ENCODE measurements around the gene INPP5A.
"Not testable (repeated sequence)": the region's sequence is repeated elsewhere in the genome, so short reads cannot be mapped to it uniquely, and the experiment has no call there.

Gene INPP5A

DNA sequence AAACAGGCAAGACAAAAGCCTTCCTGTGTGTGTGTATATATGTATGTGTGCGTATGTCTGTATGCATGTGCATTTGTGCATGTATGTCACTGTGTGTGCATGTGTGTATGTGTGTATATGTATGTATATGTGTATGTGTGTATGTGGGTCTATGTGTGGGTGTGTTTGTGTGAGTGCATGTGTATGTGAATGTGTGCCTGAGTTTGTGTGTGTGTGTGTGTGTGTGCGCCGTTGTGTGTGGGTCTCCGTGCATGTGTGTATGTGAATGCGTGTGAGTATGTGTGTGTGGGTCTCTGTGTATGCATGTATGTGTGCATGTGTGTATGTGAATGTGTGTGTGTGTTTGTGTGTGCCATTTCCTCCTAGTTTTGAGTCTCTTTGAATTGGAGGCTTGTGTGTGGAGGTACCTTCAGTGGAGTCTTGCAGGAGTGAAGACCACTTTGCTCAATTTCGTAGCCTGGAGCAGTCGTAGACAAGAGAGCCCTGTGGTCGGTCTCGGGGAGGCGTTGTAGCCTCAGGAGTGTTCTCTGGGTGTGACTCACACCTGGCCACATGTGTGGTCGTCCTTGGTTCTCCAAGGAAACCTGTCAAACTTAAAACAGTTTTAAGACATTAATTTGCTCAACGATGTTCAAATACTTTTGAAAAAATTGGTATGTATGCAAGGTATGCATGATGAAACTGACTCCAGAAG is 28.1 kb downstream of the INPP5A start:
- DNase-seq: no peak

DNA sequence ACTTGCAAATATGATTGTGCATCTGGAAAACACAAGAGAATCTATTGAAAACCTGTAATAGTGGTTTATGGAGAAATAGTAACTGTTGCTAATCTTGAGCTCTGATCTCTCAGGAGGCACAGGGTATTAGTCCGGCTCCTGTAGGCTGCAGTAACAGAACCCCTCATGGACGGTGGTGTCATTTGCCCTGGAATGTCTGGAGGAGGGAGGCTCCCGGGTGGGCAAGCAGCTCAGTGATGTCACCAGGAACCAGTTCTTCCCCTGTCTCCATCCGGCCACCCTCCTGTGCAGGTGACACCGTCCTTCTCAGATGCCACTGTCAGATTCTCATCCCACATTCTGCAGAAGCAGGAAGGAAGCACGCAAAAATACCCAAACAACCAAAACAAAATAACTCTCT is 29.3 kb downstream of the INPP5A start:
- DNase-seq: no peak

DNA sequence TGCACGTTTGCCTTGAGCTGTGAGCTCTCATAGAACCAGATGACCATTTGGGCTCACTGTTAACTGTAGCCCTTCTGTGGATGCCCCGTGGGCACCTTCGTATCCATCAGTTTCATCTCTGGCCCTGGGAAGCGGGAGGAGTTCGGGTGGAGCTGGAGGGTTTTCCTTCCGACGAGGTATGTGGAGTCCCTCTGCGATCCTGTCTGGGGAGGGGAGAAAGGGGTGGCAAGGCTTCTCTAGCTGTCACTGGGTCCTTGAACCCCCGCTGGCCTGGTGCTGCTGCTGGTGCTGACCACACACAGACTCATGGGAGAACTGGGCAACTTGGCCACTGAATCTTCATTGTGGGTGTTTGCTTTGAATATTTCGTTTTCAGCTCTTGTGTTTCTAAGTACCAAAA is 32.7 kb downstream of the INPP5A start:
- no peak for DNase-seq

DNA sequence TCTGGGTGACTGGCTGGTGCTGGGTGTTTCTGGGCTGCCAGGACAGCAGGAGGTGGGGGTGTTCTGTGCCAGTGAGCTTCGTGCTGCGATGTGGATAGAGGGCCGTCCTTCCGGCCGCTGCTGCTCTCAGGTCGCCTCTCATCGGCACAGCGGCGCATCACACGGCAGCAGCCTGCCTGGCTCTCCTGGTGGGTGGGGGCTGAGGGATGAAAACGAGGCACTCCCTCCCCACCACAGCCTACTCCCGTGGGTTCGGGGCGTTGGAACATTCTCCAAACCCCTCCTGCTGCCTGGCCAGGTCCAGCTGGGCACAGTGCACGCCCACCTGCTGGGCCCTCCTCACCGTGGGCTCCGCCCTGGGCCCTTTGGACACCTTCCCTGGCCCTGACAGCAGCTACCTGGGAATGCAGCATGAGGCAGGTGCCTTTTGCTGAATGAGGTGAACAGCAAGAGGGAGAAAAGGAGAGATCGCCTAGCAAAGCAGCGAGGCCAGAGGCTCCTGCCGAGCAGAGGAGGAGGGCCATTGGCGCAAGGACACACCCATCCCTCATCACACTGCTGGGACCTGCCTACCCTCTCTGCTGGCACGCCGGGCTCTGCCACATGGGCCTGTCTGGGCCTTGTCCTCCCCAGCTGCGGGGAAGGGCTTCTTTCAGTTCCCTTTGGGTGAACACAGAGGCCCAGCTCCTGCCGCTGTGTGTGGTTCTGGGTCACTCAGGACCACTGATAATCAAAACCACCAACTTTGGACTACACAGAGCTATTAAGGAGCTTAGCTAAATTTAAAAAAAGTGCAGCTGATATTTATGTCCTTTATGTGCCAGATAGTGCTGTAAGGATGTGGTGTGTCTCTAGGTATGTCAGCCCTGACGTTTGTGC is 33.4 kb downstream of the INPP5A start:
- DNase-seq: no peak

DNA sequence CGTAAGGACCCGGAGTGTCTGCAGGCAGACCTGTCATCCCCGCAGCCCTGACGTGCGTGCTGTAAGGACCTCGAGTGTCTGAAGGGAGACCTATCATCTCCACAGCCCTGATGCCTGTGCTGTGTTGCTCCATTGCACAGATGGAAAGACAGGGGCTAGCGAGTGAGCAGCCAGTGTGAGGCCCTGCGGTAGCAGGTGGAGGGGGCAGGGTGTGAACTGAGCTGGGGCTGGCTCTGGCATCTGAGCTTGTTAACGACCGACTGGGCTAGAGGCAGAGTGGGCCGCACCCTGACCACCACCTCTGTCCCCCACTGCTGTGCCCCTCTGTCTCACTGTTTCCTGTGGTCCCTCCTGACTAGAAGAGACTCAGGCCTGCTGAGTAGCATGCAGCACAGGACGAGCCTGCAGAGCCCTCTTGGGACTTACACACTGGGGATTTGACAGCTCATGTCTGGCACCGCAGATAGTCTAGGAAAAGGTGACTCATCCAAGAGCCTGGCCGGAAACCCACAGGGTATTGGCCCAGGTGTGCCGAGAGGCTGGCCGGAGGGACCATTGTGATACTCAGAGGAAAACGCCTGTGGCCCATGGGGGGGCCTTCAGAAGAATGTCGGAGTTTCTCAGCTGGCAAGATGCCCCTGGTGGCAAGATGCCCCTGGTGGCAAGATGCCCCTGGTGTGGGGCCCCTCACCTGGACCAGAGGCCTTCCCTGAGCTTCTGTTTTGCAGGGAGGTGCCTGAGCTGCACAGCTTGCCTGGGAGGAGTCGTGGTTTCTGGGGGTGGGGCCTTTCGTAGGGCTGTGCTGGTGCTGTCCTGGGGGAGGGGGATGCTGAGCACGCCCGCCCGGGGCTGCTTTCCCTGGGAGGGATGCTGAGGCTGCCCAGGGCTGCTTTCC is 34.3 kb downstream of the INPP5A start:
- DNase-seq: peak; percentile 78

DNA sequence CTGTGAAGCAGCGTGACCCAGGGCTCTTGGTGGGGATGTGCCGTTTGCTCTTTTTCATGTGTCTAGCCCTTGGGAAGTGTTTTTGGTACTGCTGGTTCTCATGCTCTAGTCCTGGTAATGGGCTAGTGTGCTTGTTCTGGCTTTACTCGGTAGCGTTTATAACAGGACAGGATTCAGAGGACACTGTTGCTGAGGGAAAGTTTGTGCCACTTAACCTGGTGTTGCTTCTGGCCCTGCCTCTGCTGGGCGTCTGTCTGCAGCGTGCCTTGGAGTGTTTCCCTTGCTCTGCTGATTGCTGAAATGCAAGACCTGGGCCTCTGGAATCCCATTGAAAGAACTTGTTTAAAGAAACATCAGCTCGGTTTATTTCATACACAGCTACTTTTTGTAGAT is 35.0 kb downstream of the INPP5A start:
- no peak for DNase-seq

DNA sequence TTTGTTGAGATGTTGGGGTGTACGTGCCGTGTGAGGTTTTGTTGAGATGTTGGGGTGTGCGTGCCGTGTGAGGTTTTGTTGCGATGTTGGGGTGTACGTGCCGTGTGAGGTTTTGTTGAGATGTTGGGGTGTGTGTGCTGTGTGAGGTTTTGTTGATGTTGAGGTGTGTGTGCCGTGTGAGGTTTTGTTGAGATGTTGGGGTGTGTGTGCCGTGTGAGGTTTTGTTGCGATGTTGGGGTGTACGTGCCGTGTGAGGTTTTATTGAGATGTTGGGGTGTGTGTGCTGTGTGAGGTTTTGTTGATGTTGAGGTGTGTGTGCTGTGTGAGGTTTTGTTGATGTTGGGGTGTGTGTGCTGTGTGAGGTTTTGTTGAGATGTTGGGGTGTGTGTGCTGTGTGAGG is 35.4 kb downstream of the INPP5A start:
- DNase-seq: not testable (repeated sequence)

DNA sequence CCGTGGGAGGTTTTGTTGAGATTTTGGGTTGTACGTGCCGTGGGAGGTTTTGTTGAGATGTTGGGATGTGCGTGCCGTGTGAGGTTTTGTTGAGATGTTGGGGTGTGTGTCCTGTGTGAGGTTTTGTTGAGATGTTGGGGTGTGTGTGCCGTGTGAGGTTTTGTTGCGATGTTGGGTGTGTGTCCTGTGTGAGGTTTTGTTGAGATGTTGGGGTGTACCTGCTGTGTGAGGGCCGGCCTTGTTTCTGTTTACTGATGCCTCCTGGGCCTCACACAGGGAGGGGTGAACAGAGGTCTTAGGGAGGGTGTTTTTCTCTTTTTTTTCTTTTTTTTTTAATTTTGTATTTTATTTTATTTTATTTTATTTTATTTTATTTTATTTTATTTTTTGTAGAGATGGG is 36.7 kb downstream of the INPP5A start:
- no peak for DNase-seq

DNA sequence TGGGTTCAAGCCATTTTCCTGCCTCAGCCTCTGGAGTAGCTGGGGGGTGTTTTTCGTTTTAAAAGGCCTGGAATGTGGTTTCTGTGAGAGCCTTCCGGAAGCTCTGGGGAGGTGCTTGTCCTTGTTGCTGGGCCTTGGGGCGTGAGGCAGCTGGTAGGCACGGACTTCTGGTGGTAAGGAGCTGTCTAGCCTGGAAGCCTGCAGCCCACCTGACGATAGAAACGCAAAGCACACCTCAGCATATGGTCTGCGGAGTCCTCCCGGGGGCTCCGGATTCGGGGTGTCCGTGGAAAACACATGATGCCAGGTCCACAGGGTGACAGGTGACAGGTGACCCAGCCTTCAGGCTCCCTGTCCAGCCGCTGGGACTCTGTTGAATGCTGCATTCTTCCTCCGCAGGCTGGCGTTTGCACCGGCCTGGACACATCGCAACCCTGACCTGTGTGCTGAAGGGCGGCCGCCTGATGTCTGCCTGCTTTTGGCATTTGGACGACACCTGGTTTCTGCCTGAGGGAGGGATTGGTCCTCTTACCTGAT is 37.3 kb downstream of the INPP5A start:
- DNase-seq: no peak

DNA sequence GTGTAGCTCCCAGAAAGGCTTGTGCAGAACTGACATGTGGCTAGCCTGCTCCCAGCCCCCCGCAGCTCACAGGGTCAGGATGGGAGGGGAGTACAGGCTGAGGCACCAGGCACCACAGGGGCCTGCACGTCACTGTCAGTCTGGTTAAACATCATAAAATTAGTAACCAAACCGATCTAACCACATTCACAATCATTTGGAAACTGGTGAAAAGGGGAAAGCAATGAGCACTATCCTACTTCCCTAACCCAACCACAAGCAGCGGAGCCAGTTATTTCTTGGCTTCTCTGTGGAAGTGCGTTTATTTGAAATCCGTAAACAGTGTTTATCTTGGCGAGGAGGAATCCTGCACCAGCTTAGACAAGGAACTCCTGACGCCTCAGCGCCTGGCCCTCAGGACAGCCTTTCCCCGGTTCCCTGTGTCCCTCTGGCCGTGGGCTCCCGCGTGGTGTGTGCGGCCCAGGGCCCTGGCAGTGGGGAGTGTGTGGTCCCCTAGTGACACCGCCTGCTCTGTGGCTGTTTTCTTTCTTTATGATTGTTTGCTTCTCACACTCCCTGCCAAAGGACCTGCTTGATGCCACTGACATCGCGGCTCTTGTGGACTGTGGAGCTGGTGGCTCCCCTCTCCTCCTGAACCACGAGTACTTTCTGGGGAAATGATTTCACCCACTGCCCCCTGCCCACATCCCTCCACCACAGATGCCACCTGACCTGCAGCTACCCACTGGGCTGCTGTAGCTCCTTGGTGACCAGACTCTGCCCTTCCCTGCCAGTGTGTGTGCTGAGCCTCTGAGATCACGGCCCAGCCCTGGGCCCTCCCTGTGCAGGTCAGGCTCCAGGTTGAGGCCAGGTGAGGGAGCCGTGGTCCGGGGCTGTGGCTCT is 38.0 kb downstream of the INPP5A start:
- peak; percentile 48 for DNase-seq

DNA sequence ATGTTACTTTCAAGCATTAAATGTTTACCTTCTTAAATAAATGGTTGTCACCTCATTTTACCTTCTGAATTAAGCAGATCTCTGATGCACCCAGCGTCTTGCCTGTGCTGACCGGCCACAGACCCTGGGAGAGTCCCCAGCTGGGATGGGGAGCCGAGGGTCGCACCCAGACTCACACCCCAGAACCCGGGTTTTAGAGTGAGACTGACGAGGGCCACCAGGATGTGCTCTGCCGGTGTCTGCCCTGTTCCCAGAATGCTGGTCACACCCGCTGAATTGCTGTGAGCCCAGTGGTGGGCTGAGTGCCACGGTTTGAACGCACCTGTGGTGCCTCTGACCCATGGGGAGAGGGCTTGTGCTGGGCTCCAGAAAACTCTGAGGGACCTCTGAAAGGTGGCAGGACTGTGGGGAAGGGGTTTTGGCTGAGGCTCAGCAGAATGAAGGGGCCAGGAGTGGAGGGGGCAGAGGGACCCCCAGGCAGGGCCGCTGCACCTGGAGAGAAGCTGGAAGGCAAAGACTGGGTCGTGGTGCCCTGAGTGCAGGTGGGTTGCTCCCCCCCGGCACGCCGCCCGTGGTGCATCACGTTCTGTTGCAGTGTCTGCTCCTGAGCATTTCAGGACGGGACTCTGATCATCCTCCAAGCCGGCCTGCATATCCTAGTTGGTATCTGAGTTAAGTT is 39.2 kb downstream of the INPP5A start:
- DNase-seq: no peak

DNA sequence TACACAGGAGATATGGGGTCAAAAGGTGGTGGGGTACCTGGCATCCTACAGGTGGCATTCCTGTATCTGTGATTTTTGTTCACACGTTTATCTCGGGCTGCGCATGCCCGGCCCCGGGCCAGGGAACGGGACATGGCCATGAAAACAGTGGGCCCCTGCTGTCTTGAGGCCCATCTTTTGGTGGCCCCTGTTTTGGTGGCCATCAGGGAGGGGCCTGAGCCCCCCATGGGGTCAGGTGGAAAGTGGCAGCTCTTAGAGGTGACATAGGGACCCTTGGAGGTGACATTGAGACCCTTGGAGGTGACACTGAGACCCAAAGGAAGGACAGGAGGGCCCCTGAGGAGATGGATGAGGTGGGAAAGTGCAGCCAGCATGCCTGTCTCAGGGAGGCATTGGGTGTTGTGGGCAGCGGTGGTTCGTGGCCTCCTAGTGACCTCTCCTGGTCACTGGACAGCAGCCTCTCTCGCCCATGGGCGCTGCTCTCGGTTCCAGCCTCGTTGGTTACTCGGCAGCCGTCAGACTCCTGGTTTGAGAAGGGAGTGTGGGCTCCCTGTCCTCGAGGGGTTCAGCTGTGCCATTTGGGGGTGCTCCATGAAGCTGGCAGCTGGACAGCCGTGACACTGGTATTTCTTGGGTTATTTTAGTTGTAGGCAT is 39.9 kb downstream of the INPP5A start:
- no peak for DNase-seq

DNA sequence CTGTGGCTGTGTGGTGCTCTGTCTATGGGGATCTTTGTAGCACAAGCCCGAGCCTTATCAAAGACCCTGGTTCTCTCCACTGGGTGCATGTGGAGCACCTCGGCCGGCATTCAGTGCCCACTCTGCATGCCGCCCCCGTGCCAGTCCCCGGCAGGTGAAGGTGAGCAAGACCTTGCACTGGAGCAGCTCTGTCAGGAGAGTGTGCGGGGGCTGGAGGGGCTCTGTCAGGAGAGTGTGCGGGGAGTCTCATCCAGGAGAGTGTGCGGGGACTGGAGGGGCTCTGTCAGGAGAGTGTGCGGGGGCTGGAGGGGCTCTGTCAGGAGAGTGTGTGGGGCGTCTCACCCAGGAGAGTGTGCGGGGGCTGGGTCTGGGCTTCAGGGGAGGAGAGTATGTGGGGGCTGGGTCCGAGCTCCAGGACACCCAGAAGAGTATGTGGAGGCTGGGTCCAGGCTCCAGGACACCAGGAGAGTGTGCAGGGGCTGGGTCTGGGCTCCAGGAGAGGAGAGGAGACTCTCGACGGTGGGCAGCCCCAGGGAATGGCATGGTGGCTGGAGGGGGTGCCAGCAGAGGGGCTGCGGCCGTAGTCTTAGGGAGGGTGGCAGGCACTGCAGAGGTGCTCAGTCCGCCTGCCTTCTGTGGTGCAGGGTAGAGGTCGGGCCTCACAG is 40.8 kb downstream of the INPP5A start:
- no peak for DNase-seq

DNA sequence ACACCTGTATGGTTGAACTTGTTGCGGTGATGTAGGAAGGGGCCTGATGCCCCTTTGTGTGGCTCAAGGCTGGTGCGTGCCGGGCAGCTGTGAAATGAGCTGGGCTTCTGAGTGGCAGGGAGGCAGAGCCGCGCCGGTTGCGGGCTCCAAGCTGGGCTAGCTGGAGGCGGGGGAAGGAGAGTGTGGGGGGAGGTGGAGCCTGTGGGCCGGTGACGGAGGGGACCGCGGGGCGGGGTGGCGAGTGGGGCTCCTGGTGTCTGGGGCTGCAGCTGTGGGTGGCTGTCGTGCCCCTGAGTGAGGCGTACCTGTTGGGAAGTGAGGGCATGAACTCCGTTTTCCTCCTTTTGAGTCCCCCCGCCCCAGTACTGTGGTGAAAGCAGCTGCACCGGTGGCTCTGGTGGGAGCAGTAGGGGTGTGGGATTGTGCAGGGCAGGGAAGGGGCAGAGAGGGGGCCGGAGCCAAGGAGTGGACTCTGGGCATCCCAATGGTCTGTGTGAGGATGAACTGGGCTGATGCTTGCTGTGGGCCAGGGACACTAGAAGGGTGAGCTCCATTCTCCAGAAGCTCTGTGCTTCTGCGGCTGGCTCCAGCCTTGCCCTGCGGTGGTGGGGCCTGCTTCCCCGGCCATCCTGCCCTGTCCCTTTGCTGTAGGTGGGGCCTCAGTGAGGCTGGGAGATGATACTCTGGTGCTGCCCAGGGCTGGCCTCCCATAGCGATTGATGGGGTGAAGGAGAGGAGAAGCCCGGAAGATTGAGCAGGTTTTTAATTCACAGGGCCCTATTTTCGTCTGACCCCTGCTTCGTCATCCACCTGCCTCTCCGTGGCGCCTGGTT is 41.7 kb downstream of the INPP5A start:
- DNase-seq: no peak

DNA sequence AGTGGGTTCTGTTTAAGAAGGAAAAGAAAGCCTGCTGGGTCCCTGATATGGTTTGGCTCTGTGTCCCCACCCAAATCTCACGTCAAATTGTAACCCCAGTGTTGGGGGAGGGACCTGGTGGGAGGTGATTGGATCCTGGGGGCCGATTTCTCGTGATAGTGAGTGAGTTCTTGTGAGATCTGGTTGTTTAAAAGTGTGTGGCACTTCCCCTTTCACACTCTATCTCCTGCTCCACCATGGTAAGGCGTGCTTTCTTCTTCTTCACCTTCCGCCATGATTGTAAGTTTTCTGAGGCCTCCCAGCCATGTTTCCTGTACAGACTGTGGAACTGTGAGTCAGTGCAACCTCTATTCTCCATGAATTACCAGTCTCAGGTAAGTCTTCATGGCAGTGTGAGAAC is 42.6 kb downstream of the INPP5A start:
- DNase-seq: no peak

DNA sequence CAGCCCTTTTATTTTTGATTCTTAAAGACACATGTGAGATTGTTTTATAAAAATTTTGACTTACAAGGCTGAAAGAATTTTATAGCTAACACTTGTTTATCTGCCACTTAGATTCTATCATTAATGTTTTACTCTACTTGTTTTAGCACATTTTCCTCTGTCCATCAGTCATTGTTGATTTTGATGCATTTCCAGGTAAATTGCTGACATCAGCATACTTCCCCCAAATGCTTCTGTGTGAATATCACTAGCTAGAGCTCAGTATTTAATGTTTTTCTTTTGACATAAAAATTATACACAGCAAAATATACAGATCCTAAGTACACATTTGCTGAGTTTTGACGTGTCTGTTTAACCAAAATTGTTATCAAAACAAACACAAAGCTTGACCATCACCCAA is 43.0 kb downstream of the INPP5A start:
- DNase-seq: no peak

DNA sequence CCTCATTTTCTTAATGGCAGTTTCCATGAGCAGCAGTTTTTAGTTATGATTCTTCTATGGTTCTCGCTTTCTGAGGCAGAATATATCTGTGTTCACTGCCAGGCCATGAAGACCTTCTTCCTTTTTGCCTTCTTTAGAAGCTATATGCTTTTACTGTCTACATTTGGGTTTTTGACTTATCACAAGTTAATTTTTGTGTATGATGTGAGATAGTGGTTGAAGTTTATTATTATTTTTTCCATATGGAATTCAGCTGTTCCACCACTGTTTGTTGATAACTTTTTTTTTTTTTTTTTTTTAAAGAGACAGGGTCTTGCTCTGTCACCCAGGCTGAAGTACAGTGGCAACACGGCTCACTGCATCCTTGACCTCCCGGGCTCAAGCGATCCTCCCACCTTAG is 44.5 kb downstream of the INPP5A start:
- no peak for DNase-seq

DNA sequence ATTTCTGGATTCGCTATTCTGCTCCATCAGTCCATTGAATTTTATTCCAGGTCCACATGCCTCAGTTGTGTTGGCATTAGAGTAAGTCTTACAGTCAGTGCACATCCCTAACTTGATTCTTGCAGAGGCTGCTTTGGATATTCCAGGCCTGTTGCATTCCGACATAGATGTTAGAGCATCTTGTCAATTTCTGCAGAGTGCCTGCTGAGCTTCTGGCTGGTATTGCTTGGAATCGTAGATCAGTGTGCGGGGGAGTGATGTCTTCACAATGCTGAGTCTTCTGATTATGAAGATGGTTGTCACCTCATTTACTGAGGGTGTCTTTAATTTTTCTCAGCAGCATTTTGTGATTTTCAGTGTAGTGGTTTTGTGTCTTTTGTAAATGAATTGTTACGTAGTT is 45.2 kb downstream of the INPP5A start:
- no peak for DNase-seq

DNA sequence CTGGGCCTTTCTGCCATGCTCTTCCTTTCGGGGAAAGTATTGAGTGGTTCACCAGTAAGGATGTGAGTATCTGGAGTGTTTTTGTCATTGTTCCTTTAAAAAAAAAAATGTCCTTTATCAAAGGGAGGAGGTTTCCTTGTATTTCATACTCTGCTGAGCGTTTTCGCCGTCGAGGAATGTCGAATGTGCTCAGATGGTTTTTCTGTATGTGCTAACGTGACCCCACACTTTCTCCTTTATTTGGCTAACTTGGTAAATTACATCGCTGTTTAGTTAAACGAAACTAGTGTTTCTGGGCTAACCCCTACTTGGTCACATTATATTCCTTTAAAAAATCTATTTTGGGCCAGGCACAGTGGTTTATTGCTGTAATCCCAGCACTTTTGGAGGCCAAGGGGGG is 45.9 kb downstream of the INPP5A start:
- no peak for DNase-seq

All from stimulated activated CD4-positive, alpha-beta T cell treated with anti-CD3 and anti-CD28 coated beads, Interleukin-1b, Interleukin-23, amount 100 ng/mL, for 48 hours (primary cell).